WERI-Rb-1 (cell line): ENCODE results near the gene CHRM4.

ENCODE experiments used
- DNase-seq: peaks from one replicate; pipeline ENCODE4 v3.0.0-alpha.2; 2020
- H3K27ac ChIP-seq: fragments of 250-450 bp; sonication (Bioruptor Pico); 2 replicates; pipeline ENCODE4 v1.5.1; 2020; ENCODE audit warnings: mild to moderate bottlenecking, moderate library complexity
- H3K27me3 ChIP-seq: fragments of 250-450 bp; sonication (Bioruptor Pico); 2 replicates; pipeline ENCODE4 v1.5.1; 2021; ENCODE audit warnings: mild to moderate bottlenecking, low read depth, moderate library complexity; ENCODE audit not compliant: insufficient read depth, severe bottlenecking
- H3K36me3 ChIP-seq: fragments of 250-450 bp; sonication (Bioruptor Pico); 2 replicates; pipeline ENCODE4 v1.5.1; 2020; ENCODE audit warnings: mild to moderate bottlenecking, moderate library complexity
- H3K4me3 ChIP-seq: 2 replicates; pipeline ENCODE4 v1.5.1; 2011; ENCODE audit warnings: low read depth, mild to moderate bottlenecking, control low read depth, low read length
- H3K9me3 ChIP-seq: fragments of 250-450 bp; sonication (Bioruptor Pico); 2 replicates; pipeline ENCODE4 v1.5.1; 2021; ENCODE audit warnings: mild to moderate bottlenecking, moderate library complexity; ENCODE audit not compliant: severe bottlenecking
- CTCF ChIP-seq: IDR thresholded peaks from 2 replicates; pipeline ENCODE4 v1.5.1; 2011; ENCODE audit warnings: low read depth, mild to moderate bottlenecking, control low read depth, inconsistent platforms, low read length

Gene CHRM4

DNA sequence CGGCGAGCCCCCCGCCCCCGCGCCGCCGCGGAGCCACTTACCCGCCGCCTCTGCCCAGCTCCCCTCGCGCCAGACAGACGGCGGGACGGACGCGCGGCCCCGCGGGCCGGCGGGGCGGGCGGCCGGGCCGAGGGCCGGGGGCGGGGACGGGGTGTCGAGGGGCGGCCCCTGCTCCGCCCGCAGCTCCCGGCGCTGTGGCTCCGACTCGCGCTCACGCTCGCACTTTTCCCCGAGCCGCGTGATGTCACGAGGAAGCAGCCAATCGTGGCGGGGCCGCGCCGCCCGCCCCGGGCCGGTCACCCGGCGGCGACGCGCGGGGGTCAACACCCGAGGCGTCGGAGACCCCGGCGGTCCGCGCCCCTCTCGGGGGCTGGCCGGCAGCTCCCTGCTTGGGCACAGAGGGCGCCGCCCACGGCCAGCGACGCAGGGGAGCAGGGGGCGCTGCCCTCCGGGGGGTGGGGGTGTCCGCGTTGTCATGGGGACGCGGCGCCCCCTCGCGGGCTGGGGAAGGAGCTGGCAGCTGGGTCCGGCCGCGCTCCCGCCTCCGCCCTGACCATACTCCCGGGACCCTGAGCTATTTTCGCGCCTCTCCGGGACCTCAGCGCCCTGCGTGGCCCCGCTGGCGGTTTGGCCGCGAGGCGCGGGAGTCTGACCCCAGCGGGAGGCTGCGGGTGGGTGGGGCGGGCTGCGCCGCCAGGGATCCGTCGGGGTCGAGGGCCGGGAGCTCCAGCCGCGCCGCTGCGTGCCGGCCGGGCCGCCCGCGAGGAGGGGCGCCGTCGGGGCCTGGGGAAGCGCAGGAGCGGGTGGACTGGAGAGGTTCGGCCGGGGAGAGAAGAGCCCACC is at the start of gene CHRM4:
CHRM4 (minus strand) TSS at position 199 of the 843 bp plus-strand sequence. CDS start 5,219 bp downstream, outside the sequence.
- peaks cover 11% of the 10 kb centered on the region for H3K36me3 ChIP-seq
- peaks cover 8% of the 10 kb centered on the region for H3K27me3 ChIP-seq
- H3K4me3 ChIP-seq = peak within 1 kb of the TSS; percentile 70
- peak; percentile 80 for TF ChIP-seq CTCF
- H3K9me3 ChIP-seq = no peaks in the 10 kb centered on the region
- DNase-seq = peak; percentile 86
- H3K27ac ChIP-seq = peak within 1 kb of the TSS; percentile 58

DNA sequence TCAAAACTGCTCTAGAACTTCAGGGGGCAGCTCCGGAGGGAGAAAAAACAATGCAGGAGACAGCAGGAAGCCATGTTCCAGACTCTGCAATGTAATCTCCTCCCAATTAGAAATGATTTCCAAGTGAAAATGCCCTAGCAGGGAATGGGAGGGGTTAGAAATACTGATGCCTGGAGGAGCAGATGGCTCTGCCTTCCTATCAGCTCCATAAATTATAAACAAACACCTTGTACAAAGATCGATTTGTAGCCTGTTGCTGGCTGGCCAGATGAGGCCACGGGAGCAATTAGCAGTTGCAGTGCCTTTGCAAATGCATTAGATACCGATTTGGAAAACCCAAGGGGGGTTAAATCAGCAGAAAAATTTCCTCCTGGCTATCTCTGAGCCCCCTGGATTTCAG is 46.6 kb upstream of the CHRM4 start:
- no peak for TF ChIP-seq CTCF
- Histone ChIP-seq H3K4me3 (peak overlapping the region; percentile 11; the same call in 1 of the 2 replicates), H3K36me3 (peaks cover 23% of the 10 kb centered on the region), H3K27ac (peak overlapping the region; percentile 70), H3K27me3 (no peaks in the 10 kb centered on the region), H3K9me3 (no peaks in the 10 kb centered on the region)
- peak; percentile 76 for DNase-seq

DNA sequence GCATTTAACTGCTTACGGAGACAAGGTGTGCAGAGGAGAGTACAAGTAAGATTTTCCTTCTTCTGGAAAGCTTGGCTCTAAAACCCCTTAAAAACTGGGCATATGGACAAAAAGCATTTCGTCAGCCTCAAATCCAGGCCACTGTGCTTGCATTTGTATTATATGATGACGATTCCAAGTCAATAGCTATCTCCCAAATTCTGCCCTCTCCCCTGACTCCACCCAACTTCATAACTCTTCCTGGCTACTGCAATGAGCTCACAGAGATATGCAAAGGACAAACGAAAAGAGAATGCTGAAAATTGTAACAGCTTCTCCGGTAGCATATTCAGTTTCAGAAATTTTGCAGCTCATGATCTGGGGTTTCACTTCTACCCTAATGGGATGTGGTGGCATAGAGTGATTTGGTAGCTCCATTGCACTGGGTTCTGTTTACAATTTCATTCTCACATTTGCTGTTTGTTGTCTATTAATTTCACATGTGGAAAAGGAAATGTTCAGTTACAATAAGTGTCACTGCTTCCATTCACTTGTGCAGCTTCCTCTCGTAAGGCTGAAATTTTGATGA is 45.6 kb upstream of the CHRM4 start:
- peak overlapping the region; percentile 70 for H3K27ac ChIP-seq

GRCh38 chr11:46436113-46436512 is 44.5 kb upstream of the CHRM4 start:
- Histone ChIP-seq H3K9me3 (no peaks in the 10 kb centered on the region), H3K4me3 (no peak overlapping the region), H3K27me3 (no peaks in the 10 kb centered on the region), H3K27ac (peak overlapping the region; percentile 70), H3K36me3 (peaks cover 22% of the 10 kb centered on the region)
- no peak for TF ChIP-seq CTCF
- no peak for DNase-seq

More for the DNA sequence above, 45.6 kb upstream of the CHRM4 start:
- Histone ChIP-seq H3K27me3 (no peaks in the 10 kb centered on the region), H3K4me3 (no peak overlapping the region), H3K36me3 (peaks cover 19% of the 10 kb centered on the region), H3K9me3 (no peaks in the 10 kb centered on the region)
- no peak for TF ChIP-seq CTCF
- DNase-seq = no peak

DNA sequence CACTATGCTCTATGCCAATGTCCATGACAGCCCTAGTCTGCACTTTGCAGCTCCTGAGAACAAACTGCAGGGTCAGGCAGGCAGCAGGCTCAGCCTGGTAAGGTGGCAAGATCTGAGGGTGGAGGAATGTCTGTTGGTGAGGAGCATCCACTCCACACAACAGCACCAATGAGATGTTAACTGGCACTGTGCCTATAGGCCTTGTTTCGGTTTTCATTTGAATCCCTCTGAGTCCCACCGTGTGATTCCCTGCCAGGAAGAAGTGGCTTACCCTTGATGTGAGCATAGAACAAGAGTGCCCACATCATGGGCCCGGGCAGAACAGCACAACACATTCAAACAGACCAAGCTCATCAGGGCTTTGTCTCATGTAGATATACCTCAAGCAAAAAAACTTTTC is 44.1 kb upstream of the CHRM4 start:
- Histone ChIP-seq H3K4me3 (no peak overlapping the region), H3K27ac (peak overlapping the region; percentile 70), H3K36me3 (peaks cover 26% of the 10 kb centered on the region), H3K9me3 (no peaks in the 10 kb centered on the region), H3K27me3 (no peaks in the 10 kb centered on the region)
- TF ChIP-seq CTCF = no peak
- DNase-seq = no peak
